GM18909 (cell line): Measurements from ENCODE around the gene SSBP3.

Experiments
- ATAC-seq: cut with Tn5 transposase; IDR thresholded peaks from one replicate; pipeline ENCODE4 v1.9.1; 2021; ENCODE audit warnings: mild to moderate bottlenecking; ENCODE audit not compliant: unreplicated experiment, poor library complexity

SSBP3 gene

DNA sequence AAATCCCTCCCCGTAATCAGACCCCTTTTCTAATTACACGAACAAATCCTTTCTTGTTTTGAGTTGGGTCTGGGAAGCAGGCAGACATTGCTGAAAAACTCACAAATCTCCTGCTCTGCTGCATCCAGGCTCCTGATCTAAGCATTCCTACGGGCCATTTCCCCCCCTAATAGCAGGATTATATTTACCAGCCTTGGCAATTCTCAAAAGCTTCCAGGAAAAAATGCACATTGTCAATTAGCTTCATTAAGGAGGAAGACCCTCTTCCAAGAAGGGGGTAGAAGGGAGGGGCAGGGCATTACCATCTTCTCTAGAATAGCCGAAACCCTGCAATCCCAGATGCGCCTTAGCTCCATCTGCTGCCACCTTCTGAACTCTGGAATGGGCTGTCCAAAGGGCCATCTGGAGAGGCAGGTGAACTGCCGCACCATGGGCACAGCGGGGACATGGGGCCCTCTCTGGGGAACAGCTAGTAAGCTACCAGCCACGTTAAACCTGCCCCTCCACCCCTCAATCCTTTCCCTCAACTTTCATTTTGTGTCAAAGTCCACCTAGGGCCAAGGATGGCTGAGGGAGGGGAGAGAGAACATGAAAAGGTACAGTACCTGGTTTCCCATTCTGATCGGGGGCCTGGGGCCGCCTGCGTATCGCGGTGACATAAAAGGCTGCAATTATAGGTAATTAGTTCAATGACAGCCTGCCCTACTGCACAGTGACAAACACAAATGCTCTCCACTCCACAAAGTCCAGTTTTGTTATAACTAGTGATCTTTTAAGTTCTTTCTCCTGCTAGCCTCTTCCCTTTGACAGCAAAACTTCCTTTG is 149.5 kb downstream of the SSBP3 start:
- ATAC-seq, result no peak

DNA sequence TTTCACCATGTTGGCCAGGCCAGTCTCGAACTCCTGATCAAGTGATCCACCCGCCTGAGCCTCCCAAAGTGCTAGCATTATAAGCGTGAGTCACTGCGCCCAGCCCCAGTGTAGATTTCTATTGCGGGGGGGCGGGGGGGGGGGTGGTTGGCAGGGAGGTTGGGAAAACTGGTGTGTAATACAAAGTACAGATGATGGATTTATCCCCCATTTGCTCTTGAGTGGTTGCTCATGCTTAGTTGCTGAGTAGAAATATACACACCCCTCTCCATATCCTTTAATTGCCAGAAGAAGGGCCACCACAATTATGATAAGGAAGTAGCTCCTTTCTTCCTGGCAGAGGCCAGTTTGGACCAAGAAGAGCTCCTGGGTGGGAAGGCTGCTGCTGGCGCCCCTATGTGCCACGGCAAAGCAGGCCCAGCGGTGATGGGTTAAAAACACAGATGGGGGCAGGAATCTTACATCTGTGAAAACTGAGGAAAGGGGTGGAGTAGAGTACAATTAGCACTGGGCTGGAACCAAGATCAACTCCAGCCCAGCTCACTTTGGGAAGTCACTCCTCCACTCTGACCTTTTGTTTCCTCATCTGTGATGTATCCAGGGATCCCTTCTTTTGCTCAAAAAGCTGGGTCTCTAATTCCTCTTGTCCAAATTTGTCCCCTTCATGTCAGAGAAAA is 151.0 kb downstream of the SSBP3 start:
- ATAC-seq, result no peak

DNA sequence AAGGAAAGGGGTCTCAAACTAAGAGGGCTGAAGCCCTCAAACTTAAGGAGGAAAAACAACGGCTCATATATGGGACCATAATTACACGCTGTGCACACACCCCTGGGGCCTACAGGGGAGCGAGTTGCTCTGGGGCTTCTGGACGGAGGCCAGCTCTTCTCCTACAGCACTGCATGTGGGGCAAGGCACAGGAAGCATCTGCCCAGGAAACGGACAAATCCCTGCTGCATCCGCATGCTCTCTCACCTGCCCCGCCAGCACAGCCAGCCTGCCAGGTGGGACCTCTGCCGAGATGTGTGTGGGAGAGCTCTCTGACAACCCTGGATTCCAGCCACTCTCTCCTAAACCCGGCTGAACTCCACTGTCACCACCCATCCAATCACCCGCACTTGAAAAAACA is 152.1 kb downstream of the SSBP3 start:
- no peak for ATAC-seq

DNA sequence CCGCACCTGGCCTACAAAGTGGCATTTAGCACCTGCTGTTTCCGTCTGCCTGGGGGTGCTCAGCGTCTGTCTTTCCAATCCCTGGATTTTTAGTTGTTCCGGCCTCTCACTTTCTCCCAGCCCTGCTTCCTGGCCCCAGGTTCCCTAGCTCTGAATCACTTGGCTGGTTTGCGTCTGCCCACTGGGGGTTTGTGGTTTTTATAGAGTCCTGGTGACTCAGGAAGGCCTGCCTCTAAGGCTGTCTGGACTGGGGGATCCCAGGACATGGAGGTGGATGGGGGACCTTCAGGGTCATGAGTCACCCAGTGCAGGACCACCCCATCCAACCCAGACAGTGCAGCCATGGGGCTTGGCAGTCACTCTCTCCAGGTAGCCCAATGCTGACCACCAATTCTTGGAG is 152.7 kb downstream of the SSBP3 start:
- no peak for ATAC-seq

DNA sequence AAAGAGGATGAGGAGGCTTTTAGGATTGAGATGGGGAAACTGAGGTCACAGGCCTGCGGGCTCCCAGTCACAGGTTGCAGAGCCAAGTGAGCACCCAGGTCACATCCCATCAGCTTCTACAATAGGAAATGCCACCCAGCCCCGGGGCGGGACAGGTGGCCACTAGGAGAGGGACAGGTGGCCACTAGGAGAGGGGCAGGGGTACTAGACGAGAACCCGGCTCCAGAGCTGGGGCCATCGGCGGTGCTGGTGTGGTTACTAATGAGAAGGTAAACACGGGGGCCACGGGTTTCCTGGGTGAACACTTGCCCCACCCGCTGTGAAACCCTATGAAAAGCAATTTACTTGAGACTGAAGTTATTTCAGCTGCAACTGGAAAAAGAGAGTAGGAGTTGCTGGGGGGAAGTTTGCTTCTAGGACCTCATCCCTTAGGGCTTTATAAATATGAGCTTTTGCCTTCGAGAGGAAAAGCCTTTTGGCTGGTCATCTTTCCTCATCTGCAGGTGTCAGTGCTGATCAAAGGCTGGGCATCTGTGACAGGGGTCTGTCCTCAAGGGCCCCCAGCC is 153.7 kb downstream of the SSBP3 start:
- no peak for ATAC-seq

DNA sequence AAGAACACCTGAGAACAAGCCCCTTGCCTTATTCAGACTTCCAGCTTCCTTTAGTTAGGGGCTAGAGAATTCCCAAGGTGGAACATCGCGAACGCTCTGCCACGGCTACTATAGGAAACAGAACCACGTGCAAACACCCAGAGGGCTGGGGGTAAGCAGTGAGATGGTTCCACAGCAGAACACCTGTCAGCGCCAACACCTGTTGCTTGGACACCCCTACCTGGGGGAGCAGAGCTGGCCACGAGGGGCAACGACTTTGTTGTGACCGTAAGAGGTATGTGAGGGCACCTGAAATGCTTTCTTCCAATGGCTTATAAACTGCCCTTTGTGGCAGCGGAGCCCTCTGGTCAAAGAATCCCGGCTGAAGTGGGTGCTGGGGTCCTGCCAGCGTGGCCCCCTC is 155.5 kb downstream of the SSBP3 start:
- no peak for ATAC-seq

DNA sequence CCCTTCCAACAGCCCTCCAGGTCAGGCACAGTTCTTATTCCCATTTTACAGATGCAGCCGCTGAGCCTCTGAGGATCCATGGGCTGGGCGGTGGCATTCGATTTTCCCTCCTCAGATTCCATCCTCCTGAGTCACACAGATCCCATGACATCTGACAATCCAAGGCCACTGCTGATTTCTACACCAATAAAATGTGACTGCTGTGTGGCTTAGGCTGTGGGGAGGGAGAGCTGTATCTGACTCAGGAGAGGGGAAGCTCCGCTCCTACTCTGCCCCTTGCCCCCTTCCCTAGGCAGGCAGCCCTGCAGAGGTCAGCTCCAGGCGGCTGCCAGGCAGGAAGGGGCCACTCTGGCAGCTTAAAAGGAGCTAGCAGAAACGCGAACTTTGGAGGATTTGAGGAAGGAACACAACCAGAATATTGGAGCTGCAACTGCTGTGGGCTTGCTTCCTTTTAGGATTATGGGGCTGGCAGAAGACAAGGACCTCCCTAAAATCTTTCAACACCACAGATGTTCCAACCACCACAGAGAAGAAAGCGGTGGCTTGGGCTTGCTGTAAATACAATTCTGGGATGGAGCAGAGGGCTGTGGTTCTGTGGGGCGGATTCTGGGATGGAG is 156.3 kb downstream of the SSBP3 start:
- ATAC-seq, result no peak

DNA sequence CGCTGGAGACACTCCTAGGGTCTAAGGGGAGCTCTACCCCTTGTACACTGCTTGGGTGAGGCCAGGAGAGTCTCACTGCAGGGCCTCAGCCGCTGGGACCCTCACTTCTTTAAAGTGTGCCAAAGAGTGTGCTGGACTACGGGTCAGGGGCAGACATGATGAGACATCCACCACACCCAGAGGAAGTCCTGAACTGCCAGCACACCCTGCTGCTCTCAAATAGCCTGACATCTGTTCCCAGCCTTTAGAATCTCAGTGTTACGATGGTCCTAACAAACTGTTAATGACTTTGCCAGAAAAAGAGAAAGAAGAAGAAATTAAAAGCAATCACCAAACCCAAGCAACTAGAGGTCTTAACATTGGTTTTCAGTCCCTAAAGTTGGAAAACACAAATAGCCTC is 157.2 kb downstream of the SSBP3 start:
- ATAC-seq, result no peak

DNA sequence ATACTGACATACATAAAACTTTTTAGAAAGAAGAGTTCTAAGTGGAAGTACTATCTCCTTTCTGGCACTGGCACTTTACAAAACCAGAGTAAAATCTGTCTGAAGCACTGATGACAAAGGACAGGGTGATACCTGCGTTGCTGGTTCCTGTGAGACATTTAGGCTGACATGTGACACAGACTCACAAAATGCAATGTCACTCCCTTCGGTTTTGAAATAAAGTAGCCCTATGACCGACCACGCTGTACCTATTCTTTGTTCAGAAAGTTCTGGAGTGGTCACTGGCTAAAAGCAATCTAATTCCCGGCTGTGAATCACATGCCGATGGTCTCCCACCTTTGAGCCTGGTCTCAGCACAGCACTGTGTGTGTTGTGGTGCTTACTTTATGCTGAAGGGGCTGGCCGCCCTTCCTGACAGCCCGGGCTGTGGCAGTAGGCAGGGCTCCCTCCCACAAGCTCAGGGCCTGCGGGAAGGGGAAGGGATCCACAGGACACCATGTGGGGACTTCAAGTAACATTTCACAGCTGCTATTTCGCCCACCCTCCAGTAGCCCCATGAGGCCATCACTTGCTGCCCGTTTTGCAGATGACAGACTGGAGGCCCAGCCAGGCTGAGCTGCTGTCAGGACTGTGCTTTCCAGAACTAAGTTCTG is 158.2 kb downstream of the SSBP3 start:
- ATAC-seq, result no peak

DNA sequence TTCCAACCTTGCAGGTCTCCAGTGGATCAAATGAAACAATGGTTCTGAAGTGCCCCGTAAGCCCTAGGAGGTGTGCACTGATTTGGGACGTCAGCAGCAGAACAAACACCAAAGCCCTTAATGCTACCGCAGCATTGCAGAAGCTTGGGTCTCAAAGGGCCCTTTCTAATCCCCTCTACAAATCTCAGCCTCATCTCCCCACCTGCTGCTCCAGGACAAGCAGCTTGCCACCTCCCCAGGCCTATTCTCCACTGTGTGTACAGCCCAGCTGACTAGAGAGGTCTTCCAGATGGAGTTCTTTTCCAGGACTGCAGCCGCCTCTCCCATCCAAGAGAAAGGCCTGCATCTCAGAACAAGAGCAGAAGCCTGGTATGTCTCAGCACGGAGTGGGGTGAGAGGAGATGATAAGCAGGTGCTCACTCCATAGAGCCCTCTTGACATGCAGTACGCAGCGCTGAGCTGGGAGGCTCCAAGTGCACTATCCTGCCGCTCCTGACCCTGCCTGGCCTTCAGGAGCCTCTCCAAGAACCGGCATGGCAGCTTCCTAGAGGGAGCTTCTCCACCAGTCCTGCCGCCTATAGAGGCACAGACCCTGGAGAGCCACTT is 160.0 kb downstream of the SSBP3 start:
- ATAC-seq, result no peak

DNA sequence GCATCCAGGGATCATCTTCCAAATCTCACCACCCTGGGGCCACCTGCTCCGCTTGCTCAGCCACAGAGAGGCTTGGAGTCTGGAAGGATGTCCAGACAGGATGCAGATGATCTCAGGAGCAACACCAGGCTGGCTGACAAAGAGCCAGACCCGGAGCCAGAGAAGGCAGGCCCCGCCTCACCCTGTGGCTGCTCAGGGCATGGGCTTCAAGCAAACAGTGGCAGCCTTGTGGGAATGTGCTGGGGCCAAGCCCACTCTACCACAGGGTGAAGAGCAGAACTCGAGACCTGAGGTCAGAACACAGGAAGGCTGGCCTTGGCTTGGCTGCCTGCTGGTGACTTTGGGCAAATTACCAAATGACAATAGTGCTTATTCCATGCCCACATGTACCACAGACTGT is 160.7 kb downstream of the SSBP3 start:
- no peak for ATAC-seq

DNA sequence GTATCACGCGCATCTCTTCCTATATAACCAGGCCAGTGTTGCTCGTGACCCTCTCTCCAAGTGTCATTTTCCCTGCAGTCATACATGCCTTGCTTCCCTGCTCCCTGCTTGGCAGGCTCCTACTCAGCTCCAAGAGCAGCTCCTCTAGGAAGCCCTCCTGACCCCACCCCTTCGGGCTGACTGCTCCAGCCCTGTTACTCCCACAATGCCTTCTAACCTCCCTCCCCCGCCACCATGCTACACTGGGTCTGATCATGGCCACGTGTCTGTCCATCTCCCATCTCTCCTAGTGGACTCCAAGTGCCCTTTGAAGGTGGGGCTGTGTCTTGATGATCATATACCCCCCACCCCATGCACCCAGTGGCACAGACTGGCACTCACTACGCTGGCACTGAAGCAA is 161.5 kb downstream of the SSBP3 start:
- no peak for ATAC-seq

DNA sequence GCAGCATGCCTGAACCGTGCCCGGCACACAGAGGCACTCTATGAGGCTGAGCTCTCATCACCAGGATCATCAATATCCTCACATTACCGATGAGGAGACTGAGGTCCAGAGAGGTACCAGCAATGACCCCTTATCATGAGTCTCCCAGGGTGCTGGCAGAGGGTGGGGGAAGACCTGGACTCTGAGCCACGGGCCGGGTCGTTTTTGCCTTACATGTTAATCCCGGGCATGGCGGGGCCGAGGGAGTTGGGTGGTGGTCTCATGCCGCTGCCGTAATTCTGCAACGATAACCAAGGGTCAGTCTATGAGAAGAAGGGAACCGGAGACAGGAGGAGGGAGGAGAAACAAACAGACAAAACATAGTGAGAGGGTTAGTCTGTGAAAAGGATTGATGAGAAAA is 163.2 kb downstream of the SSBP3 start:
- ATAC-seq, result no peak

DNA sequence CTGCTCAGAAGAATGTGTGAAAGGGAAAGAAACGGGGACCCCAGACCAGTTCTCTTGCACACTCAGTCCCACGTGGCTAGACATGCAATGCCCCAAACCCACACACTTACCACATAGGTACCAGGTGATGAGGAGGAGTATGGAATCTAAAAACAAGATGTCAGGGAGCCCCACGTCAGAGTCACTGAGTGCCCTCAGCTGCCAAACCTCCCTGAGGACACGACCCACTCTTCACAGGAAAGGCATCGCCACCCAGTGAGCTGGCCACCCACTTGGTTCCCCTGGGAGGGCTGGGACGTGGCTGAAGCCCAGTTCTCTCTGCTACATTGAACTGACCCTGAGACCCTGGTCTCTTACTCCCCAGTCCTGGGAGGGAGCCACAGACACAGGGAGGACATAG is 164.8 kb downstream of the SSBP3 start:
- ATAC-seq, result no peak

DNA sequence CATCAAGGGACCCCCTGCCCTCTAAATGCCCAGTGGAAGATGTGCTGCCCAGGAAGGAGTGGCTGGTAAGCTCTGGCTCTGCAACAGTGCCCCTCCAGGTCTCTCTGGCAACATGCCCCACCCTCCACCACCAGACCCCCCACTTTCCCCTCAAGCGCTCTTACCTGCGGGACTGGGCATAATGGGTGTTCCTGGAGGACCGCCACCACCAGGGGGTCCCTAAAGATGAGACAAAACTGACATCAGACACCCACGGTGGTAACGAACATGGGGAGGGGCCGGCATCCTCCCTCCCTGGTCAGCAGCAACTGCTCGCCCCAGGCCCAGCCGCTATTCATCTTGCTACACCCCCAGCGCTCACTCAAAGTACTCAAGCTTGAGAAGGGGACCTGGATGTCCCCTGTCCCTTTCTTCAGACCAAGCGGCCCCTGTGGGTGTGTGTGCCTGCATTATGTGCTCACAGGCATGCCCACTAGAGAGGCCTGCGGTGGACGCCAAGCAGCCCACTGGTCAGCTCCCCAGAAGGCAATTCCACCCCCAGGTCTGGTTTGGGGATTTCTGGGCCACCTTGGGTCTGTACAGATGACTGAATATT is 165.4 kb downstream of the SSBP3 start:
- no peak for ATAC-seq

DNA sequence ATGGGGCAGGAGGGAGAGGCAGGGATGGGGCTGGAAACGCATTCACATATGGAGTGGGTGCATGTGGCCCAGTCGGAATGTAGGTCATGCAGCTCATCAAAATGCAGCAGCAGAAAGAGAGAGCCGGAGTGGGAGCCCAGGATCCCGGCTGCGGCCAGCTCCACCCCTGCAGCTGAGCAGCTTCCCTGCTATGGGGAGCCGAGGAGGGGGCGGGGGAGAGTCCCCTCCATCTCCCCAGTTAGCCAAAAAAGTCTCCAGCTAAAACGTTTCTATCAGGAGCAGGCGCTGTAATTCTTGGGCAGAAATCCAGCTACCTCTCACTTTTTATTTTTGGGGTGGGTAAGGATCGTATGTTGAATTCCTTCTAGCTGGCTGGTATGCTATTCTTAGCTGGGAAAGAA is 166.6 kb downstream of the SSBP3 start:
- ATAC-seq, result no peak

DNA sequence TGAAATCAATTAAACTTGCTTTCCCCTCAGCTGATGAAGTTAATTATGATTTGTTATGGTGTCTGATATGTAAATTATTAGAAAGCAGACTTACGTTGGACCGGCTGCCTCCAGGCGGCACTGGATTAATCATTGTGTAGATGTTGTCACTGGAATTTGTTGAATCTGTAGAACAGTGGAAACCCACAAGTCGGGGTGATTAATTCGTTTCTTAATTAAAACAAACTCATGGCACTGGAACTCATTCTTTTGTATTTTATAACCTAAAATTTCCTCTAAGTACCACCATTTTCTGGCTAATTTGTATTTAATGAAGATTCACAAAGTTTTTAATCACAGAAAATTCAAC is 167.2 kb downstream of the SSBP3 start:
- ATAC-seq, result no peak

DNA sequence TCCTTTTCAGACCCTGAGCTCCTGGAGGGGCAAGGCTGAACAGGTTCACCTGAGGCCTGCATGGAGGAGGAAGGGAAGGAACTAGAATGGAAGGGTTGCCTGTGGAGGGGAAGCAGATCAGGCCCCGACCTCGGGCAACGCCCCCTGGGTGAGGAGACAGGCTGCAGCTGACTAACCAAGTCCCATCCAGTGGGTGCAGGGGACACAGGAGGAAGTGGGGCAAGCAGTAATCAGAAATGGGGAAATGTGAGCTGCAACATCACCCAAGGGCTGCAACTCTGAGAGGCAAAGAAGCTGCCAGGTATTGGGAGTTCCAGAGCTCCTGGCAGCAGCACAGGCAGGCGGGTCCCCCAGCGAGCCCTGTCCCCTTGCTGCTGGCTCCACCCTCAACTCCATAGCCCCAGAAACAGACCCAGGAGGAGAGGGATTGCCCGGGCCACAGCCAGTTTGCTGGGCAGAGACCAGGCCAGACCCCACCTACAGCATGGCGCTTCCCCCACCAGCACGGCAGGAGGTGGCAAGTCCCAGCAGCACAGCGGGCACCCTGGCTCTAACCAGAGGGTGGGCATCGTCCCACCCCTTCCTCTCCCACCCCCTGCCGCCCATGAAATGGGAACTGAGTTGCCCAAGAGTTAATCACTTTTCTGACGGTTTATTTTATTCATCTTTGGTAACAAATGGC is 167.7 kb downstream of the SSBP3 start:
- ATAC-seq, result no peak

DNA sequence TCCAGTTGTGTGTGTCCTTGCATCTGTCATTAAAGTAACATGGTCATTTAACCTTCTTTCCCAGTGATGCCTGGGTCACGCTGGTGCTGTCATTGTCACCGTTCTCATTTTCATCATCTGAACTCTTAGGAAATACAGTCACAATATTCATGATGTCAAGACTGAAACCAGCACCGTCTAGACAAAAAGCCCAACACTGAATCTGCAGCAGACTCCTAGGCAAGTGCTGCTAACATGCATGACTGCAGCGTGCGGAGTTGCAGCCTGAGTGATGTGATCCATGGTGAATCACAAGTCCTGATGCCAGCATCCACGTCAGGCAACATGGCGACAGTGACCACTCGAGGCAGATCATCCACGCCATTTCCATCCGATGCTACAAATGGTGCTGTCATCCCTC is 168.6 kb downstream of the SSBP3 start:
- no peak for ATAC-seq

DNA sequence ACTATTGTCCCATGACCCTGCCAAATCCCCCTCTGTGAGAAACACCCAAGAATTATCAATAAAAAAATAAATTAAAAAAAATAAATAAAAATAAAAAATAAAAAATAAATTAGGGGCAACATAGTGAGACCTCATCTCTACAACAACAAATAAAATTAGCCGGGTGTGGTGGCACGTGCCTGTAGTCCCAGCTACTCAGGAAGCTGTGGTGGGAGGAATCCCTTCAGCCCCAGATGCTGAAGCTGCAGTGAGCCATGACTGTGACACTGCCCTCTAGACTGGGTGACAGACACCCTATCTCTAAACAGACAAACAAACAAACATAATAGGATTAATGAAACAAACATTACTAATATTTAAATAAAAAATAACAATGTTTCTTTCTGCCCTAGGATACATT is 171.9 kb downstream of the SSBP3 start:
- ATAC-seq, result no peak
